ENCODE results near the gene LMF1. TPM values are rescaled to one million over a fixed set of nuclear protein-coding genes. Genes with fewer than 3 reads are reported as not detected.

Gene LMF1
- polyA plus RNA-seq, 1 donor from 2014 or later, result 16.2 TPM

- H3K9me2 ChIP-seq (ENCODE audit: insufficient read depth, low read length), result no peaks in the 10 kb centered on the region
- no peak overlapping the region for H3K27ac ChIP-seq (ENCODE audit: low read length)
- no peaks in the 10 kb centered on the region for H3K79me2 ChIP-seq (replicated peaks; ENCODE audit: insufficient read depth, low read length)
- H3K27me3 ChIP-seq (ENCODE audit: insufficient read depth, low read depth, low read length), result no peaks in the 10 kb centered on the region
- H3K4me2 ChIP-seq (ENCODE audit: low read length), result no peak overlapping the region
- no peaks in the 10 kb centered on the region for H4K20me1 ChIP-seq (ENCODE audit: insufficient read depth)
- no peak for TF ChIP-seq EZH2 (IDR thresholded peaks at IDR 0.05; ENCODE audit: borderline replicate concordance, insufficient read depth, low read length, poor library complexity, severe bottlenecking)
- TF ChIP-seq MXI1 (conservative IDR thresholded peaks at IDR 0.05; ENCODE audit: poor library complexity, severe bottlenecking), result no peak
- no peak for TF ChIP-seq RAD21 (conservative IDR thresholded peaks at IDR 0.05)
- TF ChIP-seq, protein P1, sequence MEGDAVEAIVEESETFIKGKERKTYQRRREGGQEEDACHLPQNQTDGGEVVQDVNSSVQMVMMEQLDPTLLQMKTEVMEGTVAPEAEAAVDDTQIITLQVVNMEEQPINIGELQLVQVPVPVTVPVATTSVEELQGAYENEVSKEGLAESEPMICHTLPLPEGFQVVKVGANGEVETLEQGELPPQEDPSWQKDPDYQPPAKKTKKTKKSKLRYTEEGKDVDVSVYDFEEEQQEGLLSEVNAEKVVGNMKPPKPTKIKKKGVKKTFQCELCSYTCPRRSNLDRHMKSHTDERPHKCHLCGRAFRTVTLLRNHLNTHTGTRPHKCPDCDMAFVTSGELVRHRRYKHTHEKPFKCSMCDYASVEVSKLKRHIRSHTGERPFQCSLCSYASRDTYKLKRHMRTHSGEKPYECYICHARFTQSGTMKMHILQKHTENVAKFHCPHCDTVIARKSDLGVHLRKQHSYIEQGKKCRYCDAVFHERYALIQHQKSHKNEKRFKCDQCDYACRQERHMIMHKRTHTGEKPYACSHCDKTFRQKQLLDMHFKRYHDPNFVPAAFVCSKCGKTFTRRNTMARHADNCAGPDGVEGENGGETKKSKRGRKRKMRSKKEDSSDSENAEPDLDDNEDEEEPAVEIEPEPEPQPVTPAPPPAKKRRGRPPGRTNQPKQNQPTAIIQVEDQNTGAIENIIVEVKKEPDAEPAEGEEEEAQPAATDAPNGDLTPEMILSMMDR (IDR thresholded peaks at IDR 0.05; ENCODE audit: poor library complexity, severe bottlenecking), result no peak
- TF ChIP-seq, protein P2, sequence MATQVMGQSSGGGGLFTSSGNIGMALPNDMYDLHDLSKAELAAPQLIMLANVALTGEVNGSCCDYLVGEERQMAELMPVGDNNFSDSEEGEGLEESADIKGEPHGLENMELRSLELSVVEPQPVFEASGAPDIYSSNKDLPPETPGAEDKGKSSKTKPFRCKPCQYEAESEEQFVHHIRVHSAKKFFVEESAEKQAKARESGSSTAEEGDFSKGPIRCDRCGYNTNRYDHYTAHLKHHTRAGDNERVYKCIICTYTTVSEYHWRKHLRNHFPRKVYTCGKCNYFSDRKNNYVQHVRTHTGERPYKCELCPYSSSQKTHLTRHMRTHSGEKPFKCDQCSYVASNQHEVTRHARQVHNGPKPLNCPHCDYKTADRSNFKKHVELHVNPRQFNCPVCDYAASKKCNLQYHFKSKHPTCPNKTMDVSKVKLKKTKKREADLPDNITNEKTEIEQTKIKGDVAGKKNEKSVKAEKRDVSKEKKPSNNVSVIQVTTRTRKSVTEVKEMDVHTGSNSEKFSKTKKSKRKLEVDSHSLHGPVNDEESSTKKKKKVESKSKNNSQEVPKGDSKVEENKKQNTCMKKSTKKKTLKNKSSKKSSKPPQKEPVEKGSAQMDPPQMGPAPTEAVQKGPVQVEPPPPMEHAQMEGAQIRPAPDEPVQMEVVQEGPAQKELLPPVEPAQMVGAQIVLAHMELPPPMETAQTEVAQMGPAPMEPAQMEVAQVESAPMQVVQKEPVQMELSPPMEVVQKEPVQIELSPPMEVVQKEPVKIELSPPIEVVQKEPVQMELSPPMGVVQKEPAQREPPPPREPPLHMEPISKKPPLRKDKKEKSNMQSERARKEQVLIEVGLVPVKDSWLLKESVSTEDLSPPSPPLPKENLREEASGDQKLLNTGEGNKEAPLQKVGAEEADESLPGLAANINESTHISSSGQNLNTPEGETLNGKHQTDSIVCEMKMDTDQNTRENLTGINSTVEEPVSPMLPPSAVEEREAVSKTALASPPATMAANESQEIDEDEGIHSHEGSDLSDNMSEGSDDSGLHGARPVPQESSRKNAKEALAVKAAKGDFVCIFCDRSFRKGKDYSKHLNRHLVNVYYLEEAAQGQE (IDR thresholded peaks at IDR 0.05; ENCODE audit: borderline replicate concordance), result no peak
- no peak for TF ChIP-seq TAF1 (IDR thresholded peaks at IDR 0.05; ENCODE audit: low read depth)
- no peak for TF ChIP-seq SMC3 (conservative IDR thresholded peaks at IDR 0.05; ENCODE audit: poor library complexity)
- TF ChIP-seq POLR2AphosphoS5 (IDR thresholded peaks at IDR 0.05), result no peak
- no peak for TF ChIP-seq EP300 (conservative IDR thresholded peaks at IDR 0.05; ENCODE audit: poor library complexity, severe bottlenecking)
- no peak overlapping the region for H2AFZ ChIP-seq (ENCODE audit: low read depth, low read length)
- no peak overlapping the region for H3K4me3 ChIP-seq (ENCODE audit: low read length)
- no peaks in the 10 kb centered on the region for H3F3A ChIP-seq (ENCODE audit: insufficient read depth, low read length, poor library complexity, severe bottlenecking)
- no peak overlapping the region for H3K9ac ChIP-seq (ENCODE audit: low read length)
- H3K9me3 ChIP-seq (ENCODE audit: low read length), result peaks cover 13% of the 10 kb centered on the region
- no peaks in the 10 kb centered on the region for H3K36me3 ChIP-seq (ENCODE audit: insufficient read depth, low read length)
These were observed 26.8 kb upstream of the LMF1 start for GRCh38 chr16:997440-998051.

- Histone ChIP-seq H4K20me1 (ENCODE audit: insufficient read depth) (no peaks in the 10 kb centered on the region), H3K9me2 (ENCODE audit: insufficient read depth, low read length) (no peaks in the 10 kb centered on the region), H3K79me2 (replicated peaks; ENCODE audit: insufficient read depth, low read length) (no peaks in the 10 kb centered on the region), H3K36me3 (ENCODE audit: insufficient read depth, low read length) (no peaks in the 10 kb centered on the region), H3K4me2 (ENCODE audit: low read length) (no peak overlapping the region), H3K4me3 (ENCODE audit: low read length) (no peak overlapping the region), H3K9ac (ENCODE audit: low read length) (no peak overlapping the region), H3K9me3 (ENCODE audit: low read length) (peaks cover 13% of the 10 kb centered on the region), H3F3A (ENCODE audit: insufficient read depth, low read length, poor library complexity, severe bottlenecking) (no peaks in the 10 kb centered on the region), H3K27ac (ENCODE audit: low read length) (no peak overlapping the region), H2AFZ (ENCODE audit: low read depth, low read length) (no peak overlapping the region), H3K27me3 (ENCODE audit: insufficient read depth, low read depth, low read length) (no peaks in the 10 kb centered on the region)
- no peak for TF ChIP-seq MXI1 (conservative IDR thresholded peaks at IDR 0.05; ENCODE audit: poor library complexity, severe bottlenecking)
- no peak for TF ChIP-seq EZH2 (IDR thresholded peaks at IDR 0.05; ENCODE audit: borderline replicate concordance, insufficient read depth, low read length, poor library complexity, severe bottlenecking)
- no peak for TF ChIP-seq EP300 (conservative IDR thresholded peaks at IDR 0.05; ENCODE audit: poor library complexity, severe bottlenecking)
- TF ChIP-seq, protein P1 (IDR thresholded peaks at IDR 0.05; ENCODE audit: poor library complexity, severe bottlenecking), result no peak
- TF ChIP-seq, protein P2 (IDR thresholded peaks at IDR 0.05; ENCODE audit: borderline replicate concordance), result no peak
- no peak for TF ChIP-seq TAF1 (IDR thresholded peaks at IDR 0.05; ENCODE audit: low read depth)
- TF ChIP-seq SMC3 (conservative IDR thresholded peaks at IDR 0.05; ENCODE audit: poor library complexity), result no peak
- no peak for TF ChIP-seq RAD21 (conservative IDR thresholded peaks at IDR 0.05)
- no peak for TF ChIP-seq POLR2AphosphoS5 (IDR thresholded peaks at IDR 0.05)
These were observed 25.9 kb upstream of the LMF1 start for GRCh38 chr16:996681-997080.

Data from neural cell (in vitro differentiated cells).